Activated T-helper 2 cell treated with anti-CD3 and anti-CD28 coated beads, Interferon-gamma antibody, Interleukin-2, Interleukin-4, amounts not matched to agents 10 μg/mL and 5 μg/mL and 100 μg/mL, durations not matched to agents 14 hours and 24 hours and 36 hours (primary cell): Measurements from ENCODE around the gene NAALADL2. TPM values are rescaled to one million over a fixed set of nuclear protein-coding genes. Genes with fewer than 3 reads are reported as not detected.

Source experiments
- DNase-seq: peaks from one replicate; pipeline ENCODE4 v3.0.0; 2021; ENCODE audit warnings: low spot score
- H3K27ac Mint-ChIP-seq: one replicate; pipeline ENCODE4 v1.8.0; 2021; ENCODE audit warnings: mixed read lengths
- H3K27me3 Mint-ChIP-seq: one replicate; pipeline ENCODE4 v1.8.0; 2021; ENCODE audit warnings: low read depth, mixed read lengths
- H3K36me3 Mint-ChIP-seq: one replicate; pipeline ENCODE4 v1.8.0; 2021; ENCODE audit warnings: low read depth, mixed read lengths
- H3K4me1 Mint-ChIP-seq: one replicate; pipeline ENCODE4 v1.8.0; 2021; ENCODE audit warnings: low read depth, mixed read lengths
- H3K4me3 Mint-ChIP-seq: one replicate; pipeline ENCODE4 v1.8.0; 2021; ENCODE audit warnings: low read depth, mild to moderate bottlenecking, moderate library complexity, mixed read lengths
- H3K9me3 Mint-ChIP-seq: one replicate; pipeline ENCODE4 v1.8.0; 2021; ENCODE audit warnings: mixed read lengths
- intact Hi-C: fragments of 100-400 bp; cut with micrococcal nuclease; formaldehyde crosslinking; loops from one replicate; pipeline ENCODE4 v1.15.1; 2023
- total RNA-seq: library from RNA; stranded (reverse); gene quantifications from 2 replicates; pipeline ENCODE4 v1.2.3, GENCODE V29; 2022

NAALADL2 gene
- total RNA-seq, 1 donor from 2014 or later = not detected

GRCh38 chr3:174931473-174932353 is 72.6 kb downstream of the NAALADL2 start:
- H3K9me3 Mint-ChIP-seq = peaks cover 3% of the 10 kb centered on the region
- intact Hi-C loops = no loop called here
- H3K4me1 Mint-ChIP-seq = no peaks in the 10 kb centered on the region
- H3K27me3 Mint-ChIP-seq = no peaks in the 10 kb centered on the region
- no peak overlapping the region for H3K27ac Mint-ChIP-seq
- no peak for DNase-seq
- H3K4me3 Mint-ChIP-seq = no peak overlapping the region
- no peaks in the 10 kb centered on the region for H3K36me3 Mint-ChIP-seq

GRCh38 chr3:174936590-174936989 is 77.5 kb downstream of the NAALADL2 start:
- Mint-ChIP-seq H3K27me3 (no peaks in the 10 kb centered on the region), H3K4me1 (no peaks in the 10 kb centered on the region), H3K9me3 (peaks cover 5% of the 10 kb centered on the region), H3K27ac (no peak overlapping the region), H3K4me3 (no peak overlapping the region), H3K36me3 (no peaks in the 10 kb centered on the region)
- intact Hi-C loops = no loop called here
- DNase-seq = no peak

- Mint-ChIP-seq H3K9me3 (peaks cover 10% of the 10 kb centered on the region), H3K27ac (no peak overlapping the region), H3K27me3 (no peaks in the 10 kb centered on the region), H3K36me3 (no peaks in the 10 kb centered on the region), H3K4me3 (no peak overlapping the region), H3K4me1 (no peaks in the 10 kb centered on the region)
- intact Hi-C loops = no loop called here
- no peak for DNase-seq
These were observed 78.3 kb downstream of the NAALADL2 start for GRCh38 chr3:174937478-174937877.

- no peak overlapping the region for H3K4me3 Mint-ChIP-seq
- no peaks in the 10 kb centered on the region for H3K4me1 Mint-ChIP-seq
- no peaks in the 10 kb centered on the region for H3K36me3 Mint-ChIP-seq
- no peak overlapping the region for H3K27ac Mint-ChIP-seq
- no peak for DNase-seq
- intact Hi-C loops = no loop called here
- peaks cover 15% of the 10 kb centered on the region for H3K9me3 Mint-ChIP-seq
- H3K27me3 Mint-ChIP-seq = no peaks in the 10 kb centered on the region
These were observed 79.0 kb downstream of the NAALADL2 start for GRCh38 chr3:174938102-174938501.

- no peak overlapping the region for H3K27ac Mint-ChIP-seq
- DNase-seq = no peak
- no peak overlapping the region for H3K4me3 Mint-ChIP-seq
- no peaks in the 10 kb centered on the region for H3K27me3 Mint-ChIP-seq
- peaks cover 15% of the 10 kb centered on the region for H3K9me3 Mint-ChIP-seq
- no peaks in the 10 kb centered on the region for H3K36me3 Mint-ChIP-seq
- intact Hi-C loops = no loop called here
- no peaks in the 10 kb centered on the region for H3K4me1 Mint-ChIP-seq
These were observed 81.0 kb downstream of the NAALADL2 start for GRCh38 chr3:174940151-174940550.

GRCh38 chr3:174945276-174945675 is 86.1 kb downstream of the NAALADL2 start:
- DNase-seq = no peak
- peaks cover 15% of the 10 kb centered on the region for H3K9me3 Mint-ChIP-seq
- intact Hi-C loops = no loop called here
- no peaks in the 10 kb centered on the region for H3K27me3 Mint-ChIP-seq
- no peak overlapping the region for H3K4me3 Mint-ChIP-seq
- no peaks in the 10 kb centered on the region for H3K36me3 Mint-ChIP-seq
- H3K27ac Mint-ChIP-seq = no peak overlapping the region
- no peaks in the 10 kb centered on the region for H3K4me1 Mint-ChIP-seq

GRCh38 chr3:174945951-174946350 is 86.8 kb downstream of the NAALADL2 start:
- intact Hi-C loops = no loop called here
- no peak for DNase-seq
- peaks cover 10% of the 10 kb centered on the region for H3K9me3 Mint-ChIP-seq
- no peaks in the 10 kb centered on the region for H3K36me3 Mint-ChIP-seq
- no peaks in the 10 kb centered on the region for H3K27me3 Mint-ChIP-seq
- H3K4me3 Mint-ChIP-seq = no peak overlapping the region
- H3K4me1 Mint-ChIP-seq = no peaks in the 10 kb centered on the region
- no peak overlapping the region for H3K27ac Mint-ChIP-seq

- Mint-ChIP-seq H3K4me3 (no peak overlapping the region), H3K4me1 (no peaks in the 10 kb centered on the region), H3K36me3 (no peaks in the 10 kb centered on the region), H3K9me3 (no peaks in the 10 kb centered on the region), H3K27me3 (no peaks in the 10 kb centered on the region), H3K27ac (no peak overlapping the region)
- DNase-seq = no peak
- intact Hi-C loops = no loop called here
These were observed 90.4 kb downstream of the NAALADL2 start for GRCh38 chr3:174949523-174949922.

- no peaks in the 10 kb centered on the region for H3K36me3 Mint-ChIP-seq
- DNase-seq = no peak
- H3K27me3 Mint-ChIP-seq = no peaks in the 10 kb centered on the region
- intact Hi-C loops = no loop called here
- no peaks in the 10 kb centered on the region for H3K4me1 Mint-ChIP-seq
- H3K9me3 Mint-ChIP-seq = no peaks in the 10 kb centered on the region
- no peak overlapping the region for H3K27ac Mint-ChIP-seq
- H3K4me3 Mint-ChIP-seq = no peak overlapping the region
These were observed 91.9 kb downstream of the NAALADL2 start for GRCh38 chr3:174951034-174951433.

GRCh38 chr3:174951498-174952005 is 92.4 kb downstream of the NAALADL2 start:
- intact Hi-C loops = no loop called here
- no peak overlapping the region for H3K27ac Mint-ChIP-seq
- DNase-seq = no peak
- H3K9me3 Mint-ChIP-seq = no peaks in the 10 kb centered on the region
- no peaks in the 10 kb centered on the region for H3K4me1 Mint-ChIP-seq
- H3K27me3 Mint-ChIP-seq = no peaks in the 10 kb centered on the region
- no peaks in the 10 kb centered on the region for H3K36me3 Mint-ChIP-seq
- no peak overlapping the region for H3K4me3 Mint-ChIP-seq

- Mint-ChIP-seq H3K27ac (no peak overlapping the region), H3K4me1 (no peaks in the 10 kb centered on the region), H3K27me3 (no peaks in the 10 kb centered on the region), H3K36me3 (no peaks in the 10 kb centered on the region), H3K9me3 (no peaks in the 10 kb centered on the region), H3K4me3 (no peak overlapping the region)
- DNase-seq = no peak
- intact Hi-C loops = no loop called here
These were observed 93.9 kb downstream of the NAALADL2 start for GRCh38 chr3:174953068-174953467.

- no peaks in the 10 kb centered on the region for H3K36me3 Mint-ChIP-seq
- no peaks in the 10 kb centered on the region for H3K9me3 Mint-ChIP-seq
- no peaks in the 10 kb centered on the region for H3K4me1 Mint-ChIP-seq
- intact Hi-C loops = no loop called here
- no peak overlapping the region for H3K4me3 Mint-ChIP-seq
- no peak overlapping the region for H3K27ac Mint-ChIP-seq
- no peak for DNase-seq
- H3K27me3 Mint-ChIP-seq = no peaks in the 10 kb centered on the region
These were observed 96.4 kb downstream of the NAALADL2 start for GRCh38 chr3:174955513-174956016.

GRCh38 chr3:174957081-174957480 is 97.9 kb downstream of the NAALADL2 start:
- intact Hi-C loops = no loop called here

More at GRCh38 chr3:174957081-174957480, 97.9 kb downstream of the NAALADL2 start:
- Mint-ChIP-seq H3K27ac (no peak overlapping the region), H3K9me3 (no peaks in the 10 kb centered on the region), H3K27me3 (no peaks in the 10 kb centered on the region), H3K4me1 (no peaks in the 10 kb centered on the region), H3K4me3 (no peak overlapping the region), H3K36me3 (no peaks in the 10 kb centered on the region)
- no peak for DNase-seq
